Ramos (cell line): Measurements from ENCODE around the gene NXN.
"Not testable (repeated sequence)": the region's sequence is repeated elsewhere in the genome, so short reads cannot be mapped to it uniquely, and the experiment has no call there.

Experiments
- in situ Hi-C: fragments of 300-500 bp; cut with MboI; formaldehyde crosslinking; loops from one replicate; pipeline ENCODE4 v1.14.3; 2022; ENCODE audit warnings: low sequenced_read_pairs; ENCODE audit not compliant: unreplicated experiment

The NXN gene

DNA sequence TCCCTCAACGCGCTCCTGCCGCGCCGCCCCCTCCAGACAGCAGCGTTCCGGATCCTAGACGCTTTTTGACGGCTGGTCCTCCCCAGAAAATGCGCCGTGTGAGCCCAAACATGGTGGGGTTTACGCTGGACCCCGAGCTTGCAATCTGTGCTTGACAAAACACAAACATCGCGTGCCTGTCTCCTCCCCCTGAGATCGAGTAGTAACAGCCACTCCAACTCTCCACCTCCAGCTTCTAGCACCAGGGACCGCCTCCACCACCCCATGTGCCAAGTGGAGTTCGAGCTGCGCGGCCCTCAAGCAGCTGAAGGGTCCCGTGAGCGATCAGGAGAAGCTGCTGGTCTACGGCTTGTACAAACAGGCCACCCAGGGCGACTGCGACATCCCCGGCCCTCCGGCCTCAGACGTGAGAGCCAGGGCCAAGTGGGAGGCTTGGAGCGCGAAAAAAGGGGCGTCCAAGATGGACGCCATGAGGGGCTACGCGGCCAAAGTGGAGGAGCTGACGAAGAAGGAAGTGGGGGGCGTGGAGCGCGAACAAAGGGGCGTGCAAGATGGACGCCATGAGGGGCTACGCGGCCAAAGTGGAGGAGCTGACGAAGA is 226.9 kb downstream of the NXN start:
- in situ Hi-C loops: no loop called here

DNA sequence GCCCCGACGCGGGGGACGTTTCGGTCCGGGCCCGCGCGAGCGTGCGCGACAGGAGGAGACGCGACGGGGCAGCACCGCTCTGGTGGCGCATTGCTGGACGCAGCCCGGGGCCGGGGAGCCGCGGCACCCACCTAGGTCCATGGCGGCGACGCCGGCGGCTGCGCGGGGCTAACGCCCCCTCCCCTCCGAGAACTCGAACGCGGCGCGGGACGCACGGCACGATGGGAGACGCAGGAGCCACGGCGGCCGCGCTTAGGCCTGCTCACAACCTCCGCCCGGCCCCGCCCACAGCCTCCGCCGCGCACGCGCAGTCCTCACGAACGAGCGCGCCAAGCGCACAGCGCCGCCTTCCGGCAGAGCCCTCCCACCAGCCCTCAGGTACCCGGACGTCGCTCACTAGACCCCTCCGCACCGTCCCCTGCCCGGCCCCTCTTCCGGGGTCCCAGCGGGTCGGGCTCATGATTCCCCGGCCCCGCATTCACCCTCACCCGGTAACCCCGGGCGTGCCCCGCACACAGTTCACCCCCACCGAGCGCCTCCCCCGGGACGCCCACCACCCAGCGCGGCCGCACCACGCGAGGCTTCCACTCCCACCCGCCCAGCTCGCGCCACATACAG is 227.5 kb downstream of the NXN start, which contains the start of gene GEMIN4:
Gene GEMIN4 (minus strand): TSS at position 263 of the 618 bp plus-strand sequence. CDS start 122 bp downstream, at position 141.
- in situ Hi-C loops: no loop called here

DNA sequence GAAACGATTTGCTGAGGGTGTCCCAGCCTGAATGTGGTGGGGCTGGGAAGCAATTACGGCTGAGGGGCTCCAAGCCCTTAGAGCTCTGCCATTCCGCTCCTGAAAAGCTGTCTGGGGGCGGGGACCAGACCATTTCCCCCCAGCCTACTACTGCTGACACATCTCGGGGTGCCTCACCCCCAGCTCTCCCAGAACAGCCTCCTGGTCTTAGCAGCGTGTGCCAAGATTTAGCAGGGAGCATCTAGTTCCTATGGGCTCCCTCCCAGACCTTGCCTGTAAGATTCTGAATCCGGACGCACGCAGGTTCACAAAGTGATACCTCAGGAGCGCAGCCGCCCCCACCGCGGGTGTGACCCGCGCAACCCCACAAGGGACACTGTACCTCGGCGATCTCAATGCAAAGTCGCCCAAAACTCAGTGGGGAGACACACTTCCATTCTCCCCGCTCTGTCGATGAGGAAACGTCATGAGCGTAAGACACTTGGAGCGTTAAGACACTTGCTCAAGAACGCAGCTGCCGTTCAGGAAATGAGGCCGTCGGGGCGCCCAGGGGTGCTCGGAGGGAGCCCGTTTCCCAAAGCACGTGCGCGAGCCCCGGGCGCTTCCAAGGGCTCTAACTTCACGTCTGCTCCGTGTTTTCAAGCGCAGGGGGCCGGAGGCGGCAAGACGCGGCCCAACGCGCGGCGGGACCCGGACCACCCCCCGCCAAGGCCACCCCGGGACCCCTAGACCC is 228.1 kb downstream of the NXN start:
- in situ Hi-C loops: no loop called here

DNA sequence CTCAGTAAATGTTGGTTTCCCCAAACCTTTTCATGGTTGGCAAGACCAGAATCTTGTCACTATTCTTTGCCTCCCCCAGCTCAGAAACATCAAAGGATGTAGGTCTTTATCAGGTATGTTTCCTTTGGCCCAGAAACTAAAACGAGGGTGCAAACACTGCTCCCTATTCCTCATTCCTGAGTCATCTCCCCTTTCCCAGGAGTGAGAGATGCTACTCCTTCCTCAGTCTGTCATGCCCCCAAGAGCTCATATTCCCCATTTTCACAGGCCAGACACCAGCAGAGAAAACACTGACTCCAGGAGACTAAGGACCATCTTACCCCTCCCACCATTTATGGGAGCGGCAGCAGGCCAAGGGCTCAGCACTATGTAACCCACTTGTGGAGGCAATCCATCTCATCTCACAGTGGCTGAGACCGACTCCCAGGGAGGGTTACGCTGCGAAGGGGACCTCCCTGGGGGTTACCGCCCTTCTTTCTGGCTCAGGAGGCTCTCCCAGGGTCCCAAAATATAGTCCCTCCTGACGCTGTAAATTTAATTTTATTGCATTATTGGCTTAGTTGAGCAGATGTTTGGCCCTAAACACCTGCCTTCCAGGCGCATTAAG is 229.0 kb downstream of the NXN start:
- in situ Hi-C loops: no loop called here

DNA sequence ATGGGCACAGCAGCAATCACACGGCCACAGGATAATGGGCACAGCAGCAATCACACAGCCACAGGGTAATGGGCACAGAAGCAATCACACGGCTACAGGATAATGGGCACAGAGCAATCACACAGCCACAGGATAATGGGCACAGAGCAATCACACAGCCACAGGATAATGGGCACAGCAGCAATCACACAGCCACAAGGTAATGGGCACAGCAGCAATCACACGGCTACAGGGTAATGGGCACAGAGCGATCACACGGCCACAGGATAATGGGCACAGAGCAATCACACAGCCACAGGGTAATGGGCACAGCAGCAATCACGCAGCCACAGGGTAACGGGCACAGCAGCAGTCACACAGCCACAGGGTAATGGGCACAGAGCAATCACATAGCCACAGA is 230.2 kb downstream of the NXN start:
- in situ Hi-C loops: not testable (repeated sequence)
